Adrenal gland (tissue), 5 donors: Measurements from ENCODE around the gene SMARCE1.

Experiments
- POLR2A ChIP-seq, 2 donors: fragments of 450-650 bp; IDR thresholded peaks; one replicate each; pipeline ENCODE4 v1.6.1; 2017; ENCODE audit warnings: antibody characterized with exemption in 2 of 2, mild to moderate bottlenecking in 2 of 2, moderate library complexity in 1 of 2
- TF ChIP-seq, protein P1 (sequence below), 6 experiments: fragments of 450-650 bp in 4 of 6; fragments of 200-600 bp in 2 of 6; sonication (generic) in 1 of 6; IDR thresholded peaks; 1 replicate in 5 of 6; 2 replicates in 1 of 6; pipeline versions ENCODE4 v1.5.1 to v1.8.0; 2016 to 2021; ENCODE audit warnings: antibody characterized with exemption in 6 of 6, mild to moderate bottlenecking in 2 of 6, moderate library complexity in 1 of 6
- donor health status: DM: no; HTN: no; CAD: no.

DNA sequence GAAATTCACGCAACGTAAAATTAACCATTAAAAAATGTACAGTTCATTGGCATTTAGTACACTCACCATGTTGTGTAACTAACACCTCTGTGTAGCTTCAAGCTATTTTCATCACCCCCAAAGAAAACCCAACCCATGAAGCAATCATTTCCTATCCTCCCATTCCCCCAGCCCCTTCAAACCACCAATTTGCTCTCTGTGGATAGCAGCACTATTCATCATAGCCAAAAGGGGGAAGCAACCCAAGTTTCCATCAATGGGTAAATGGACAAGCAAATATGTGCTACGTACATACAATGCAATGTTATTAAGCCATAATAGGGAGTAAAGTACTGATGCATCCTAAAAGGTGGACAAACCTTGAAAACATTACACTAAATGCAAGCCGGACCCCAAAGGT, 28.3 kb upstream of the SMARCE1 start:
- TF ChIP-seq, protein P1, sequence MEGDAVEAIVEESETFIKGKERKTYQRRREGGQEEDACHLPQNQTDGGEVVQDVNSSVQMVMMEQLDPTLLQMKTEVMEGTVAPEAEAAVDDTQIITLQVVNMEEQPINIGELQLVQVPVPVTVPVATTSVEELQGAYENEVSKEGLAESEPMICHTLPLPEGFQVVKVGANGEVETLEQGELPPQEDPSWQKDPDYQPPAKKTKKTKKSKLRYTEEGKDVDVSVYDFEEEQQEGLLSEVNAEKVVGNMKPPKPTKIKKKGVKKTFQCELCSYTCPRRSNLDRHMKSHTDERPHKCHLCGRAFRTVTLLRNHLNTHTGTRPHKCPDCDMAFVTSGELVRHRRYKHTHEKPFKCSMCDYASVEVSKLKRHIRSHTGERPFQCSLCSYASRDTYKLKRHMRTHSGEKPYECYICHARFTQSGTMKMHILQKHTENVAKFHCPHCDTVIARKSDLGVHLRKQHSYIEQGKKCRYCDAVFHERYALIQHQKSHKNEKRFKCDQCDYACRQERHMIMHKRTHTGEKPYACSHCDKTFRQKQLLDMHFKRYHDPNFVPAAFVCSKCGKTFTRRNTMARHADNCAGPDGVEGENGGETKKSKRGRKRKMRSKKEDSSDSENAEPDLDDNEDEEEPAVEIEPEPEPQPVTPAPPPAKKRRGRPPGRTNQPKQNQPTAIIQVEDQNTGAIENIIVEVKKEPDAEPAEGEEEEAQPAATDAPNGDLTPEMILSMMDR (IDR thresholded peaks at IDR 0.05): no peak
- TF ChIP-seq POLR2A (IDR thresholded peaks at IDR 0.05): no peak
